IMR-90 (cell line): ENCODE results near the gene DLL1. TPM values are rescaled to one million over a fixed set of nuclear protein-coding genes. Genes with fewer than 3 reads are reported as not detected.

Experiments
- ATAC-seq: fragments of 200-7000 bp; cut with Tn5 transposase; 2 replicates; pipeline ENCODE4 v1.9.1; 2020; ENCODE audit warnings: low read depth, mild to moderate bottlenecking, moderate library complexity
- BruUV-seq: library from RNA; stranded (reverse); fragments of 400-500 nt; replicated peaks from 2 replicates; lab custom pipeline; 2021; lab: Mats Ljungman, UMichigan
- CTCF ChIA-PET: fragments of 300-600 bp; formaldehyde crosslinking; extraction: SDS; loops from one replicate; lab custom pipeline; 2021; ENCODE audit warnings: antibody characterized with exemption; lab: Yijun Ruan, JAX
- POLR2A ChIA-PET: fragments of 300-600 bp; sonication (Branson Sonifier 250); formaldehyde crosslinking; loops from one replicate; lab custom pipeline; 2022; ENCODE audit warnings: antibody characterized with exemption; ENCODE audit not compliant: unreplicated experiment; lab: Charles Lee
- DNase-seq: peaks from one replicate; pipeline ENCODE4 v3.0.0; 2013
- H2AFZ ChIP-seq: replicated peaks from 2 replicates; pipeline ENCODE3; 2013; ENCODE audit warnings: low read length, mild to moderate bottlenecking; ENCODE audit not compliant: poor library complexity
- H2AK5ac ChIP-seq: 2 replicates; pipeline ENCODE4 v1.6.1; 2013; ENCODE audit warnings: low read depth, low read length, inconsistent platforms
- H2AK9ac ChIP-seq: replicated peaks from 2 replicates; pipeline ENCODE3; 2013; ENCODE audit warnings: mild to moderate bottlenecking, low read depth, low read length, moderate library complexity; ENCODE audit not compliant: poor library complexity
- H2BK120ac ChIP-seq: 2 replicates; pipeline ENCODE4 v1.6.1; 2013; ENCODE audit warnings: low read depth, low read length, inconsistent platforms
- H2BK15ac ChIP-seq: 3 replicates; pipeline ENCODE4 v1.6.1; 2013; ENCODE audit warnings: low read depth, low read length, inconsistent platforms
- H2BK20ac ChIP-seq: 2 replicates; pipeline ENCODE4 v1.6.1; 2013; ENCODE audit warnings: low read depth, mild to moderate bottlenecking, inconsistent platforms, low read length, moderate library complexity
- H2BK5ac ChIP-seq: 2 replicates; pipeline ENCODE4 v1.6.1; 2013; ENCODE audit warnings: mild to moderate bottlenecking, low read depth, low read length, inconsistent platforms; ENCODE audit not compliant: poor library complexity, severe bottlenecking
- H3K14ac ChIP-seq: replicated peaks from 2 replicates; pipeline ENCODE4 v1.6.1; 2013; ENCODE audit warnings: low read depth, low read length, inconsistent platforms
- H3K18ac ChIP-seq: 2 replicates; pipeline ENCODE4 v1.6.1; 2013; ENCODE audit warnings: low read depth, low read length, control low read depth
- H3K23ac ChIP-seq: 2 replicates; pipeline ENCODE4 v1.6.1; 2013; ENCODE audit warnings: low read depth, low read length, inconsistent platforms
- H3K27ac ChIP-seq: 2 replicates; pipeline ENCODE4 v1.5.1; 2013; ENCODE audit warnings: mild to moderate bottlenecking, control low read depth, low read length; ENCODE audit not compliant: insufficient read depth
- H3K27me3 ChIP-seq: 2 replicates; pipeline ENCODE4 v1.6.1; 2013; ENCODE audit warnings: low read length; ENCODE audit not compliant: control insufficient read depth, insufficient read depth
- H3K36me3 ChIP-seq: 2 replicates; pipeline ENCODE4 v1.6.1; 2013; ENCODE audit warnings: low read length, mixed read lengths; ENCODE audit not compliant: control insufficient read depth, insufficient read depth
- H3K4ac ChIP-seq: 2 replicates; pipeline ENCODE4 v1.6.1; 2013; ENCODE audit warnings: low read depth, low read length, inconsistent platforms
- H3K4me1 ChIP-seq: 2 replicates; pipeline ENCODE4 v1.6.1; 2013; ENCODE audit warnings: low read length, mixed read lengths; ENCODE audit not compliant: control insufficient read depth, insufficient read depth
- H3K4me2 ChIP-seq: 2 replicates; pipeline ENCODE4 v1.6.1; 2013; ENCODE audit warnings: low read depth, mild to moderate bottlenecking, control low read depth, low read length, moderate library complexity
- H3K4me3 ChIP-seq: 2 replicates; pipeline ENCODE4 v1.5.1; 2013; ENCODE audit warnings: low read depth, mild to moderate bottlenecking, control low read depth, low read length, moderate library complexity; ENCODE audit not compliant: insufficient read depth
- H3K56ac ChIP-seq: 2 replicates; pipeline ENCODE4 v1.6.1; 2013; ENCODE audit warnings: low read length, inconsistent platforms; ENCODE audit not compliant: insufficient read depth; ENCODE audit errors: extremely low read depth
- H3K79me1 ChIP-seq, 2 experiments: 2 replicates each; pipeline ENCODE4 v1.6.1; 2013; ENCODE audit warnings: low read length in 2 of 2, inconsistent platforms in 1 of 2, low read depth in 1 of 2
- H3K9ac ChIP-seq: 2 replicates; pipeline ENCODE4 v1.6.1; 2013; ENCODE audit warnings: low read depth, low read length, control low read depth
- H3K9me1 ChIP-seq: 2 replicates; pipeline ENCODE4 v1.6.1; 2013; ENCODE audit warnings: low read length, inconsistent platforms; ENCODE audit not compliant: insufficient read depth
- H3K9me3 ChIP-seq: 2 replicates; pipeline ENCODE4 v1.6.1; 2013; ENCODE audit warnings: low read length; ENCODE audit not compliant: control insufficient read depth, insufficient read depth
- H4K20me1 ChIP-seq: 2 replicates; pipeline ENCODE4 v1.6.1; 2013; ENCODE audit warnings: low read length, inconsistent platforms; ENCODE audit not compliant: insufficient read depth
- H4K5ac ChIP-seq: 2 replicates; pipeline ENCODE4 v1.6.1; 2013; ENCODE audit warnings: mild to moderate bottlenecking, low read depth, low read length, control low read depth
- H4K8ac ChIP-seq, 2 experiments: 2 replicates each; pipeline ENCODE4 v1.6.1; 2013; ENCODE audit warnings: low read depth in 2 of 2, low read length in 2 of 2, control low read depth in 1 of 2, inconsistent platforms in 1 of 2
- H4K91ac ChIP-seq: 2 replicates; pipeline ENCODE4 v1.6.1; 2013; ENCODE audit warnings: low read depth, low read length, inconsistent platforms; ENCODE audit not compliant: insufficient read depth
- BHLHE40 ChIP-seq: fragments of 150-350 bp; IDR thresholded peaks from 2 replicates; pipeline ENCODE4 v1.6.1; 2016; ENCODE audit warnings: mild to moderate bottlenecking, low read depth, low read length
- CEBPB ChIP-seq: IDR thresholded peaks from 2 replicates; pipeline ENCODE4 v1.6.1; 2012; ENCODE audit warnings: low read depth, low read length, improper control_type of control experiment
- CHD1 ChIP-seq: IDR thresholded peaks from 2 replicates; pipeline ENCODE4 v1.6.1; 2012; ENCODE audit warnings: low read depth, low read length, improper control_type of control experiment
- FOS ChIP-seq: fragments of 150-350 bp; IDR thresholded peaks from 2 replicates; pipeline ENCODE4 v1.6.1; 2016; ENCODE audit warnings: low read depth, low read length
- MAFK ChIP-seq: IDR thresholded peaks from 2 replicates; pipeline ENCODE4 v1.6.1; 2012; ENCODE audit warnings: low read depth, low read length, improper control_type of control experiment
- MXI1 ChIP-seq: IDR thresholded peaks from 2 replicates; pipeline ENCODE4 v1.6.1; 2012; ENCODE audit warnings: low read depth, mild to moderate bottlenecking, low read length, moderate library complexity, borderline replicate concordance
- POLR2A ChIP-seq: IDR thresholded peaks from 2 replicates; pipeline ENCODE4 v1.6.1; 2012; ENCODE audit warnings: mild to moderate bottlenecking, low read depth, low read length
- RAD21 ChIP-seq: IDR thresholded peaks from 2 replicates; pipeline ENCODE4 v1.6.1; 2012; ENCODE audit warnings: low read length, improper control_type of control experiment
- RCOR1 ChIP-seq: IDR thresholded peaks from 2 replicates; pipeline ENCODE4 v1.6.1; 2012; ENCODE audit warnings: mild to moderate bottlenecking, low read length, improper control_type of control experiment; ENCODE audit not compliant: insufficient replicate concordance
- SMC3 ChIP-seq: fragments of 150-350 bp; IDR thresholded peaks from 2 replicates; pipeline ENCODE4 v1.6.1; 2016; ENCODE audit warnings: low read depth, mild to moderate bottlenecking, antibody characterized with exemption, low read length, moderate library complexity
- WGBS, 2 experiments: methylation state at CpG; one replicate each; pipeline versions ENCODE4 v1.1.5 to v1.1.7; 2013; ENCODE audit warnings: missing lambda C conversion rate in 2 of 2; ENCODE audit not compliant: insufficient read length in 1 of 2; ENCODE audit errors: extremely low coverage in 2 of 2; 5-methylcytosine and 5-hydroxymethylcytosine counted together
- dilution Hi-C: fragments of 300-500 bp; cut with HindIII; formaldehyde crosslinking; loops from one replicate; pipeline ENCODE4 v1.14.3; 2018; ENCODE audit warnings: low sequenced_read_pairs; ENCODE audit not compliant: unreplicated experiment
- in situ Hi-C: fragments of 300-500 bp; cut with MboI; formaldehyde crosslinking; loops from 3 replicates; pipeline ENCODE4 v1.14.3; 2019; ENCODE audit warnings: low sequenced_read_pairs, inconsistent platforms, mixed read lengths
- intact Hi-C: fragments of 100-400 bp; cut with micrococcal nuclease; formaldehyde crosslinking; loops from 2 replicates; pipeline ENCODE4 v1.10.0; 2022
- polyA plus RNA-seq, 3 experiments: library from polyadenylated mRNA; depleted of rRNA; stranded (reverse); fragments of >200 nt; gene quantifications; 2 replicates each; pipeline ENCODE4 v1.2.3, GENCODE V29; 2012; ENCODE audit warnings: low replicate concordance in 1 of 3
- total RNA-seq: library from RNA; depleted of rRNA; stranded (reverse); fragments of >200 nt; gene quantifications from 2 replicates; pipeline ENCODE4 v1.2.3, GENCODE V29; 2012
- TF ChIP-seq, protein P1 (sequence below): fragments of 150-350 bp; IDR thresholded peaks from 2 replicates; pipeline ENCODE4 v1.6.1; 2016; ENCODE audit warnings: low read depth, mild to moderate bottlenecking, low read length, moderate library complexity, borderline replicate concordance
- TF ChIP-seq, protein P2 (sequence below): fragments of 150-350 bp; IDR thresholded peaks from 2 replicates; pipeline ENCODE4 v1.6.1; 2017; ENCODE audit warnings: mild to moderate bottlenecking, antibody characterized with exemption, low read length, low read depth
- TF ChIP-seq, protein P3 (sequence below): conservative IDR thresholded peaks from 2 replicates; pipeline ENCODE4 v1.5.1; 2012; ENCODE audit warnings: mild to moderate bottlenecking, low read depth, low read length, improper control_type of control experiment

The DLL1 gene
- total and polyA plus RNA-seq, 2 of the 4 experiments (the other 2 are of a cell fraction), result under 0.01 to 0.31 TPM

DNA sequence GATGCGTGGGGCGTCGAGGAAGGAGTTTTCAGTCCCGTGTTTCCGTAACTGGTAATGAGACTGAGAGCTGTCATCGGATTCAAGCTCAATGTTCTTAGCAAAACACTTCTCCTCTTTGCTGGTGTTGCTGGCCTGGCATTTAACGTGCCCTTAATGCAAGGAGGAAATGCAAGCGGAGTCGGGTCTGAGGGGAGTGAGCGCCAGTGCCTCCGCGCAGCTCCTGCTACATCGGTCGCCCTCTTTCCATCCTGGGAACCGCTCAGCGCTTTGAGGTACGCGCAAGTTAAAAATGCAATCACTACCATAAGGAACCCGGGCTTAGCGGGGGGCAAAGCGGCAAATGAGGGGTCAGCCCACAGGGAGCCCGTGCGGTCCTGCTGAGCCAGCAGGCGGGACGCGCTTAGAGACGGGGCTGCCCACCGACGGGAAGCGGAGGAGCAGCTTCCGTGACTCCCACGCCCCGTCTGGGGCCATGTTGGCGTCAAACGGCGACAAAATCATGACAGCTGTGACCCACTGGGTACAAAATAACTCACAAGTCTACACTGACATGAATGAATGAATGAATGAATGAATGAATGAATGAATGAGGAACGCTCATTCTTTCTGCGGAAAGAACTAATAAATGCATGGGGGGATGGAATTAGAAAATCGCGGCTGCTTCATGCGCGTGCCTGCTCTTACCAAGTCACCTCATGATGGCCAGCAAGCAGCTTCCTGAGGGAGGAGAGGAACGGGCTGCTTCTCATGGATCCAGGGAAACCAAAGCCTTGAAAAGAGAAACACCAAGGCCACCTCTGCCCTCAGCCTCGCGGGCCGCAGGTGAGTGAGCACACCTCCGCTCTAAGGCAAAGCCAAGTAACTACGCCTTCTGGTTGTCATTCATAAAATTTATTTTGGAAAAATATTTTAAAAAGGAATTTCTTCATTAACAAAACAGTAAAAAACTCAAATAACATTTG is 9.3 kb downstream of the DLL1 start:
- TF ChIP-seq FOS (no peak), MAFK (no peak), RAD21 (no peak), POLR2A (no peak), CHD1 (no peak), SMC3 (no peak), RCOR1 (no peak), BHLHE40 (no peak), CEBPB (no peak), MXI1 (no peak)
- TF ChIP-seq, protein P1, sequence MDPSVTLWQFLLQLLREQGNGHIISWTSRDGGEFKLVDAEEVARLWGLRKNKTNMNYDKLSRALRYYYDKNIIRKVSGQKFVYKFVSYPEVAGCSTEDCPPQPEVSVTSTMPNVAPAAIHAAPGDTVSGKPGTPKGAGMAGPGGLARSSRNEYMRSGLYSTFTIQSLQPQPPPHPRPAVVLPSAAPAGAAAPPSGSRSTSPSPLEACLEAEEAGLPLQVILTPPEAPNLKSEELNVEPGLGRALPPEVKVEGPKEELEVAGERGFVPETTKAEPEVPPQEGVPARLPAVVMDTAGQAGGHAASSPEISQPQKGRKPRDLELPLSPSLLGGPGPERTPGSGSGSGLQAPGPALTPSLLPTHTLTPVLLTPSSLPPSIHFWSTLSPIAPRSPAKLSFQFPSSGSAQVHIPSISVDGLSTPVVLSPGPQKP, result no peak
- TF ChIP-seq, protein P2, sequence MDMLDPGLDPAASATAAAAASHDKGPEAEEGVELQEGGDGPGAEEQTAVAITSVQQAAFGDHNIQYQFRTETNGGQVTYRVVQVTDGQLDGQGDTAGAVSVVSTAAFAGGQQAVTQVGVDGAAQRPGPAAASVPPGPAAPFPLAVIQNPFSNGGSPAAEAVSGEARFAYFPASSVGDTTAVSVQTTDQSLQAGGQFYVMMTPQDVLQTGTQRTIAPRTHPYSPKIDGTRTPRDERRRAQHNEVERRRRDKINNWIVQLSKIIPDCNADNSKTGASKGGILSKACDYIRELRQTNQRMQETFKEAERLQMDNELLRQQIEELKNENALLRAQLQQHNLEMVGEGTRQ, result no peak
- TF ChIP-seq, protein P3, sequence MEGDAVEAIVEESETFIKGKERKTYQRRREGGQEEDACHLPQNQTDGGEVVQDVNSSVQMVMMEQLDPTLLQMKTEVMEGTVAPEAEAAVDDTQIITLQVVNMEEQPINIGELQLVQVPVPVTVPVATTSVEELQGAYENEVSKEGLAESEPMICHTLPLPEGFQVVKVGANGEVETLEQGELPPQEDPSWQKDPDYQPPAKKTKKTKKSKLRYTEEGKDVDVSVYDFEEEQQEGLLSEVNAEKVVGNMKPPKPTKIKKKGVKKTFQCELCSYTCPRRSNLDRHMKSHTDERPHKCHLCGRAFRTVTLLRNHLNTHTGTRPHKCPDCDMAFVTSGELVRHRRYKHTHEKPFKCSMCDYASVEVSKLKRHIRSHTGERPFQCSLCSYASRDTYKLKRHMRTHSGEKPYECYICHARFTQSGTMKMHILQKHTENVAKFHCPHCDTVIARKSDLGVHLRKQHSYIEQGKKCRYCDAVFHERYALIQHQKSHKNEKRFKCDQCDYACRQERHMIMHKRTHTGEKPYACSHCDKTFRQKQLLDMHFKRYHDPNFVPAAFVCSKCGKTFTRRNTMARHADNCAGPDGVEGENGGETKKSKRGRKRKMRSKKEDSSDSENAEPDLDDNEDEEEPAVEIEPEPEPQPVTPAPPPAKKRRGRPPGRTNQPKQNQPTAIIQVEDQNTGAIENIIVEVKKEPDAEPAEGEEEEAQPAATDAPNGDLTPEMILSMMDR, result no peak
- Histone ChIP-seq H3K27ac (no peak overlapping the region), H3K79me1 (no peaks in the 10 kb centered on the region), H3K9me3 (no peaks in the 10 kb centered on the region), H2AK9ac (no peak overlapping the region), H3K27me3 (peaks cover 16% of the 10 kb centered on the region), H3K9ac (no peak overlapping the region), H2BK5ac (no peak overlapping the region), H2AFZ (peak overlapping the region; percentile 44), H4K91ac (no peak overlapping the region), H3K56ac (no peak overlapping the region), H2BK20ac (no peak overlapping the region), H2BK120ac (no peak overlapping the region), H4K8ac (no peak overlapping the region), H3K18ac (no peak overlapping the region), H3K4me1 (peaks cover 3% of the 10 kb centered on the region; the same call in 1 of the 2 replicates), H3K4me2 (no peak overlapping the region), H3K14ac (no peak overlapping the region), H3K9me1 (no peaks in the 10 kb centered on the region), H4K5ac (no peak overlapping the region), H3K36me3 (no peaks in the 10 kb centered on the region), H3K4me3 (no peak overlapping the region), H3K23ac (no peak overlapping the region), H4K20me1 (no peaks in the 10 kb centered on the region), H3K4ac (no peak overlapping the region), H2AK5ac (no peak overlapping the region), H2BK15ac (no peak overlapping the region)
- dilution Hi-C loops, result no loop called here
- in situ Hi-C loops, result no loop called here
- ChIA-PET POLR2A (interaction anchor here (0.6 kb wide), 1 partner anchor 159 kb away, joined by 4 read pairs; no protein-coding TSS in a partner anchor), CTCF (interaction anchor here (0.6 kb wide), 1 partner anchor 60 kb away, joined by 4 read pairs; no protein-coding TSS in a partner anchor)
- DNase-seq (no peak), ATAC-seq (no peak)
- intact Hi-C loops, result no loop called here
- 83% methylated on average over 6 of the region's 48 CpGs; no CpG with 5 or more reads in 1 of the 2 experiments for WGBS, 2 experiments
- no TSS peak for BruUV-seq
